Gastrocnemius medialis (tissue), 4 donors: ENCODE measurements around the gene TMEM132D.

Experiments
- CTCF ChIP-seq, 5 experiments: fragments of 450-650 bp in 3 of 5; fragments of 200-600 bp in 2 of 5; sonication (generic) in 2 of 5; IDR thresholded peaks in 4 of 5; conservative IDR thresholded peaks in 1 of 5; 1 replicate in 4 of 5; 2 replicates in 1 of 5; pipeline ENCODE4 v1.5.1; 2016 to 2019; ENCODE audit warnings: antibody characterized with exemption in 5 of 5, mild to moderate bottlenecking in 3 of 5, moderate library complexity in 3 of 5
- POLR2A ChIP-seq, 2 donors: fragments of 450-650 bp; IDR thresholded peaks; one replicate each; pipeline ENCODE4 v1.6.1; 2017; ENCODE audit warnings: antibody characterized with exemption in 2 of 2, mild to moderate bottlenecking in 2 of 2, moderate library complexity in 2 of 2

DNA sequence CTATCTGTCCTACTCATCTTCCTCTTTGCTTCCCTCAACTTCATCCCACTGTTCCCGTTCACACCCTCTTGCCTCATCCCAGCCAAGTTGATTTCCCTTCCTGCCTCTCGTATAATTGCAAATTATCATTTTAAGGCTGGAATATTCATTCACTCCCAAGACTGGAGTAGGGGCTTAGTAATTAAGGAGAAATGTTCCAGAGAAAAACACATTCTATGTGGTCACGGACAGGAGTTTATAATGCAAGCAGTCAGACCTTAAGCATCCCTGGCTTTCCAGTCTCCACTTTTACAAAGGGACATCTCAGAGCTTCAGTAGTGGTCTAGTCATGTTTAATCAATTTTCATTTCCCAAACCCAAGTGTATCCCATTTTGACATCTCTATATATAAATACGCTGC is 54.9 kb downstream of the TMEM132D start:
- TF ChIP-seq CTCF (IDR thresholded peaks at IDR 0.05 in 4 of 5, conservative IDR thresholded peaks at IDR 0.05 in 1 of 5) (no peak), POLR2A (IDR thresholded peaks at IDR 0.05) (no peak)
